Fibroblast of villous mesenchyme (primary cell): ENCODE data around the gene IGSF10. TPM values are rescaled to one million over a fixed set of nuclear protein-coding genes. Genes with fewer than 3 reads are reported as not detected.

Experiments used
- DNase-seq: peaks from one replicate; pipeline ENCODE4 v3.0.0-alpha.2; 2010; ENCODE audit warnings: low read depth
- H3K4me3 ChIP-seq: 2 replicates; pipeline ENCODE4 v1.5.1; 2011; ENCODE audit warnings: low read depth, mild to moderate bottlenecking, low read length
- total RNA-seq: library from RNA; depleted of rRNA; stranded (reverse); fragments of >200 nt; gene quantifications from 2 replicates; pipeline ENCODE4 v1.2.3, GENCODE V29; 2012
- TF ChIP-seq, protein P1 (sequence below): IDR thresholded peaks from 2 replicates; pipeline ENCODE4 v1.5.1; 2012; ENCODE audit warnings: low read depth, mild to moderate bottlenecking, low read length; ENCODE audit not compliant: insufficient read depth

IGSF10 gene
- total RNA-seq, 1 donor: 2.2 TPM

DNA sequence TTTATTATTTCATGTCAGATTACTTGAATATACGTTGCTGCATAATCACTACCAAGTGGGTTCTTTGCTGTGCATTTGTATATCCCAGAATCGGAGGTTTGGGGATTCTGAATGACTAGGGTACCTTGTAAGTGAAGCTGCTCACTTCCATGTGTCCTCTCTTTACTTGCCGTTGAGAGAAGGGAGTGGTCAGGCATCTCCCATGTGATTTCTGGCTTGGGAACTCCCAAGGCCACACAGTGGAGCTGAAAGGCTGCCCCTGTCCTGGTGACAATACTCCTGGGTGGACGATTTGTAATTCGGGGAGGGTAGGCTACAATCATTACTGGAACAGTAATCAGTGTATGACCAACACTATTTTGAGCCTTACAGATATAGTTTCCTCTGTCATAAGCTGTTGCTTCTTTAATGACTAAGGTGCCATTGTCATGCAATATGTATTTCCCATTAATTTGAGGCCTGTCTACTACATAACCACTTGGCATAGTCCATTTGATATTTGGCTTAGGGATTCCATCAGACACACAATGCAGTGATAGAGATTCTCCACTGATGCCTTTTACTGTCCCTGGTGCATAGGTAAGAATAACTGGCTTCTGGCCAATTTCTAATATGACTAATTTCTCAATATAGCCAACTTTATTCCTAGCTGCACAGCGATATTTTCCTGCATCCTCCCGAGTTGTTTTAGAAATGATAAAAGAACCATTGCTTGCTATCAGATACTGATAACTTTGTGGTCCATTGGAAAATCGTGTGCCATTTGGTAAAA lies 24.0 kb downstream of the IGSF10 start:
- DNase-seq: no peak
- no peak overlapping the region for H3K4me3 ChIP-seq

DNA sequence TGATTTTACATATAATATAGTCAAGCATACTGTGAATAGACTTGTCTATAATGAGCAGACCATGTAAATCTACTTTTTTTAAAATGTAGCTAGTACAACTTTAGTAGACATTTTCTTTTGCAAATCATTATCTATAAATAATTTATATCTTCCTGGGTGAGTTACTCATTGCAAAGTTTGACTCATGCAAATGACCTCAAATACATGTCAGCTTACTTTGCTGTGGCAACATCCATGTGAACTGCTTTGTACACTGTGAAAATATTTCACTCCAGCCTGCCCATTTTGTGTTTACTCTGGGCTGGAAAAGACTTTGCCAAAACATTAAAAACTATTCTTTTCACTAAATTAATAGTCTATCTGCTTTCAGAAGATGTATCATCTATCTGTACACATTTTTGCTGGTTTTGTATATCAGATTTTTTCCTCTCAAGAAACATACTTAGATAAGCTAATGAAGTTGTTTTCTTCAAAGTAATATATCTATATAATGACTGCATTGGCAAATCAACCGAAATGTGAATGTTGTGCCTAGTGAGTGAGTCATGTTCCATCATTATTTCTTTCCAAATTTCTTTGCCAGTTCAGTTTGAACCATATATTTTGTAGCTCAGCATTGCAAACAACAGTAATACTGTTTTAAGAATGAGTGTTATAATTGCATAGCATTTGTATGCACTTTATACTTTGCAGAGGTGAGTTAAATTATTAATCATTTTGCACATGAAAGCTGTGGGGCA lies 26.5 kb downstream of the IGSF10 start:
- H3K4me3 ChIP-seq: no peak overlapping the region
- peak; percentile 85 for DNase-seq
- TF ChIP-seq, protein P1, sequence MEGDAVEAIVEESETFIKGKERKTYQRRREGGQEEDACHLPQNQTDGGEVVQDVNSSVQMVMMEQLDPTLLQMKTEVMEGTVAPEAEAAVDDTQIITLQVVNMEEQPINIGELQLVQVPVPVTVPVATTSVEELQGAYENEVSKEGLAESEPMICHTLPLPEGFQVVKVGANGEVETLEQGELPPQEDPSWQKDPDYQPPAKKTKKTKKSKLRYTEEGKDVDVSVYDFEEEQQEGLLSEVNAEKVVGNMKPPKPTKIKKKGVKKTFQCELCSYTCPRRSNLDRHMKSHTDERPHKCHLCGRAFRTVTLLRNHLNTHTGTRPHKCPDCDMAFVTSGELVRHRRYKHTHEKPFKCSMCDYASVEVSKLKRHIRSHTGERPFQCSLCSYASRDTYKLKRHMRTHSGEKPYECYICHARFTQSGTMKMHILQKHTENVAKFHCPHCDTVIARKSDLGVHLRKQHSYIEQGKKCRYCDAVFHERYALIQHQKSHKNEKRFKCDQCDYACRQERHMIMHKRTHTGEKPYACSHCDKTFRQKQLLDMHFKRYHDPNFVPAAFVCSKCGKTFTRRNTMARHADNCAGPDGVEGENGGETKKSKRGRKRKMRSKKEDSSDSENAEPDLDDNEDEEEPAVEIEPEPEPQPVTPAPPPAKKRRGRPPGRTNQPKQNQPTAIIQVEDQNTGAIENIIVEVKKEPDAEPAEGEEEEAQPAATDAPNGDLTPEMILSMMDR: no peak

More for the DNA sequence above, 24.0 kb downstream of the IGSF10 start:
- TF ChIP-seq, protein P1: no peak

DNA sequence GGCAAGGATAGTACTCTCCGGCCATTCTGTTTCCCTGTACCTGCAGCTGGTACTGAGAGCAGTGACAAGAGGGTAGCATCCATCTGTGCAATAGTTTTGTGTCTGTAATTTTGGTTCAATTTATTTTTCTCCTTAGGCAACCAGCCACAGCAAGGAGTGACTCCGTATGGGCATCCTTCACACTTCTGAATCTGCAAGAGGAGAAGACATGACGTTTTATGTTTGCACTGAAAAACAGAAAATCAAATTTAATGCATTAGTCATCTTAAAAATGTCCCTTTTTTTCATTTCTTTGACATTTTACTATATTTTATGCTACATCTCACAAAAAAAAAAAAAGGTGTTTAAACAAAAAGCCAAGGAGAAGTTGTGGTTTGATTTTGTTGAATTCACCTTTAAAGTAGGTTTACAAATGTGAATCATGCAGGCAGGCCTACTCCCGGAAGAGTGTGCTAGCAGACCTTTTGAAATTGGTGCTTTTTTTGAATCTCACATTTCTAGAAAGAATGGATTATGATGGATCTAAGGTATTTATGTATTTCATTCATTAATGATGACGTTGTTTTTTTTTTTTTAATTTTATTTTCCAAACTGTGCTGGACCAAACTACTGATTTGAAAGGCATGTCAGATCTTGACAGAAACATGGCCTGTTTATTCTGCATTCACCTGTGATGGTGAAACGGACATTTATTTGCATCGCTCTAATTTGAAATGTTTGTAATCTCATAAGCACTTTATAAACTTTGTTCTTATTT lies 28.1 kb downstream of the IGSF10 start:
- no peak for DNase-seq
- H3K4me3 ChIP-seq: no peak overlapping the region
- TF ChIP-seq, protein P1: no peak

DNA sequence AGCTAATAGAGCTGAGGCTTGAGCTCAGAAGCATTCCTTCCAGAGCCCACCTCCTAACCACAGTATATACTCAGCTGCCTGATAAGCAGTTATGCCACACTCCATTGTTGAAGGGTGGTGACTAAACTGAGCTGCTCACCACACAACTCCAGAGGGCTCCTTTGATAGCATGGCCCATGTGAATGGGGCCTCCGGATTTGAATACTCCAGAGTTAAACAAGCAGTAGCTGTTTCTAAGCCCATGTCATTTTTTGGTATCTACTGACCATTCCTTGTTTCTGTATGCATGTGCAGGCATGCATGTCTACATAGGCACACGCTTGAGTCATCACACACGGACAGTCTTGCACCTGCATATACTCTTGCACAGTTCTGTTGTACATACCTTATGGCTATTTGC lies 28.9 kb downstream of the IGSF10 start:
- TF ChIP-seq, protein P1: no peak
- H3K4me3 ChIP-seq: no peak overlapping the region
- DNase-seq: peak; percentile 58

DNA sequence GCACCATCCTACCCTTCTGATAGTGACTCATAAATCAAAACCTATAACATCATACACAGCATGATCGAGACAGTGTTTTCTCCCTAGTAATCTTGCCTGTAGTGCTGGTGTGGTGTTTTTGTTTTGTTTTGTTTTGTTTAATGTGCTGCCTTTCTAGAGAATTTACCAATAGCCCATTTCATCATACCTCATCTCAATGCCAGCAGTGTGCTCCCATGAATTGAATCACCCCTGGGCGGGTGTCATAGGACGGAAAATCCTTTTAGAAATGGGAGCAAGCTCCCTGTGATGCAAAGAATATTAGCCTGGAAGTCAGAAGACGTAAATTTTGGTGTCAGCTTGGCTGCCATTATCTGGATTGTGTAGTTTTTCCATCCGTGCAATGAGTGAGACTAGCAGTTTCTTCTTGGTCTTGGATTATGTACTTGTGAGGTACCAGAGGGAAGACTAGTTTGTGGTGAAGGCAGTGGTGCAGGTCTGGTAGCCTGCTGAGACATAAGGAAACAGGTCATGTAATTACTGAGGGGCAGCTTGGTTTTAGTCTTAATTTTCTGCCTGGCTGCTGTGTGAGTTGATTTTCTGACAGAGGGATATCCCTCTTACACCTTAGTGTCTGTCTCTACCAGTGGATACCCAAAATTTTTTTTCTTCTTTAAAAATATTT lies 29.9 kb downstream of the IGSF10 start:
- TF ChIP-seq, protein P1: no peak
- DNase-seq: peak; percentile 80

DNA sequence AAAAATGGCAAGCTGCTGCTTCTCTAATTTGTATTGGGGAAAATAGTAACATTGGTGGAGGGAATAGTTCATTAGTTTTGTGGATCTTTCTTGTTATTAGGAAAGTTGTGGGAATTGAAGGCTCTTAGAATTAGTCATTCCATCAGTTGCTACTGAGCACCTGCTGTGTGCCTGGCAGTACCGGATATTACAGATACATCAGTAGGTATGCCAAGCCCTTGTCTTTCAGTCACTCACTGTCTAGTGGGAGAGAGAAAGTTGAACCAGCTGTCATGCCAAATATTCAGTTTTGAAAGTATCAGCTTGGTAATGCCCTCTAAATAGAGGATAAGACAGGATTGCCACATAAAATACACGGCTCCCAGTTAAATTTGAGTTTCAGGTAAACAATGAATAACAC lies 32.5 kb downstream of the IGSF10 start:
- DNase-seq: no peak

More for the DNA sequence above, 29.9 kb downstream of the IGSF10 start:
- H3K4me3 ChIP-seq: no peak overlapping the region

More for the DNA sequence above, 32.5 kb downstream of the IGSF10 start:
- no peak overlapping the region for H3K4me3 ChIP-seq
- TF ChIP-seq, protein P1: no peak
